ENCODE measurements around the gene KLHL29. TPM values are rescaled to one million over a fixed set of nuclear protein-coding genes. Genes with fewer than 3 reads are reported as not detected.

The KLHL29 gene
- polyA plus RNA-seq, 3 donors: 0.03 TPM; not detected in 2

- Histone ChIP-seq H3K27ac (ENCODE audit: low read depth in 1 of 2, low read length in 2 of 2) (no peak overlapping the region), H3K36me3 (replicated peaks in 1 of 2; ENCODE audit: control insufficient read depth in 1 of 2, insufficient read depth in 2 of 2, low read length in 2 of 2) (no peaks in the 10 kb centered on the region), H3K9me3 (replicated peaks in 1 of 2; ENCODE audit: control insufficient read depth in 1 of 2, insufficient read depth in 1 of 2, low read length in 2 of 2) (no peaks in the 10 kb centered on the region), H3K4me3 (replicated peaks in 1 of 3; ENCODE audit: low read depth in 2 of 3, low read length in 3 of 3) (no peak overlapping the region), H3K4me1 (ENCODE audit: control insufficient read depth in 1 of 2, insufficient read depth in 2 of 2, low read length in 2 of 2) (no peaks in the 10 kb centered on the region), H4K20me1 (ENCODE audit: insufficient read depth, low read length) (no peaks in the 10 kb centered on the region), H3K4me2 (replicated peaks; ENCODE audit: extremely low read depth, low read length, poor library complexity, severe bottlenecking) (no peak overlapping the region), H3K9ac (ENCODE audit: insufficient read depth, low read length, poor library complexity, severe bottlenecking) (no peak overlapping the region), H2AFZ (ENCODE audit: insufficient read depth, low read depth, low read length, poor library complexity, severe bottlenecking) (no peak overlapping the region), H3K79me2 (ENCODE audit: insufficient read depth, low read length) (no peaks in the 10 kb centered on the region), H3K27me3 (ENCODE audit: control insufficient read depth in 2 of 2, insufficient read depth in 2 of 2, low read length in 2 of 2) (peaks cover 25 to 51% of the 10 kb centered on the region in 2 donors)
- no peak for DNase-seq
- H3K36me3 Mint-ChIP-seq: no peaks in the 10 kb centered on the region
- peaks cover 0 to 4% (median 0%) of the 10 kb centered on the region in 7 donors for H3K9me3 Mint-ChIP-seq
- peaks cover 7% of the 10 kb centered on the region for H3K4me1 Mint-ChIP-seq
- no peak overlapping the region for H3K27ac Mint-ChIP-seq
- WGBS (ENCODE audit: insufficient coverage): no CpG with 5 or more reads among the region's 8 CpGs
- TF ChIP-seq CTCF (IDR thresholded peaks at IDR 0.05): no peak
- H3K27me3 Mint-ChIP-seq (ENCODE audit: low read depth in 3 of 3): peaks cover 27 to 73% (median 31%) of the 10 kb centered on the region in 3 donors
- no peak overlapping the region for H3K4me3 Mint-ChIP-seq
- intact Hi-C loops (cut with micrococcal nuclease): no loop called here
Measured at GRCh38 chr2:23393722-23394121, 8.7 kb downstream of the KLHL29 start.

DNA sequence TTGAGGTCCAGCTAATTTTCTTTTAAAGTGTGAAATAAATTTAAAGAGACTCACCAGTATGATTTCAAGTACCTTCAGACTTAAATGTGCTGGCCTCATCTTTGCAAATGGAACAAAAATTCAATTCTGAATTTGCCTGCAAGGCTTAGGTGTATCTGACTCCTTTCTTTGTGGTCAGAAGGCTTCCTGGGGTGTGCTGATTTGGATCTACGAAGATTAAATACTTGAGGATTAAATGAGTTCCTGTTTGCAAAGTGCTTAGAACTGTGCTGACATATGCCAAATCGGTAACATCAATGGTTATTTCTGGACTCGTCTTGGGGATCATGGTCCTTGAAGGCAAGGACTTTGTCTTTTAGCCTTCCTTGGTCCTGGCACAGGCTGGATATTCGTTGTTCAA lies 9.7 kb downstream of the KLHL29 start:
- Histone ChIP-seq H3K27me3 (ENCODE audit: control insufficient read depth in 2 of 2, insufficient read depth in 2 of 2, low read length in 2 of 2) (peaks cover 16 to 42% of the 10 kb centered on the region in 2 donors), H3K9me3 (replicated peaks in 1 of 2; ENCODE audit: control insufficient read depth in 1 of 2, insufficient read depth in 1 of 2, low read length in 2 of 2) (no peaks in the 10 kb centered on the region), H3K27ac (ENCODE audit: low read depth in 1 of 2, low read length in 2 of 2) (no peak overlapping the region), H2AFZ (ENCODE audit: insufficient read depth, low read depth, low read length, poor library complexity, severe bottlenecking) (no peak overlapping the region), H4K20me1 (ENCODE audit: insufficient read depth, low read length) (no peaks in the 10 kb centered on the region), H3K4me3 (replicated peaks in 1 of 3; ENCODE audit: low read depth in 2 of 3, low read length in 3 of 3) (no peak overlapping the region), H3K36me3 (replicated peaks in 1 of 2; ENCODE audit: control insufficient read depth in 1 of 2, insufficient read depth in 2 of 2, low read length in 2 of 2) (no peaks in the 10 kb centered on the region), H3K79me2 (ENCODE audit: insufficient read depth, low read length) (no peaks in the 10 kb centered on the region), H3K4me2 (replicated peaks; ENCODE audit: extremely low read depth, low read length, poor library complexity, severe bottlenecking) (no peak overlapping the region), H3K4me1 (ENCODE audit: control insufficient read depth in 1 of 2, insufficient read depth in 2 of 2, low read length in 2 of 2) (no peaks in the 10 kb centered on the region), H3K9ac (ENCODE audit: insufficient read depth, low read length, poor library complexity, severe bottlenecking) (no peak overlapping the region)
- TF ChIP-seq CTCF (IDR thresholded peaks at IDR 0.05): no peak
- no peaks in the 10 kb centered on the region for H3K36me3 Mint-ChIP-seq
- 34% methylated on average over 3 of the region's 4 CpGs for WGBS (ENCODE audit: insufficient coverage)
- no peak overlapping the region for H3K4me3 Mint-ChIP-seq
- H3K27ac Mint-ChIP-seq: no peak overlapping the region
- intact Hi-C loops (cut with micrococcal nuclease): no loop called here
- peaks cover 21 to 63% (median 22%) of the 10 kb centered on the region in 3 donors for H3K27me3 Mint-ChIP-seq (ENCODE audit: low read depth in 3 of 3)
- peaks cover 0 to 1% (median 0%) of the 10 kb centered on the region in 7 donors for H3K9me3 Mint-ChIP-seq
- H3K4me1 Mint-ChIP-seq: peaks cover 5% of the 10 kb centered on the region
- DNase-seq: no peak
